T-helper 1 cell (primary cell): ENCODE measurements around the gene INHBE.
"Not testable (repeated sequence)": the region's sequence is repeated elsewhere in the genome, so short reads cannot be mapped to it uniquely, and the experiment has no call there.

Source experiments
- DNase-seq, 5 donors: peaks; one replicate each; pipeline ENCODE4 v3.0.0-alpha.2; 2012 to 2020

Gene INHBE

DNA sequence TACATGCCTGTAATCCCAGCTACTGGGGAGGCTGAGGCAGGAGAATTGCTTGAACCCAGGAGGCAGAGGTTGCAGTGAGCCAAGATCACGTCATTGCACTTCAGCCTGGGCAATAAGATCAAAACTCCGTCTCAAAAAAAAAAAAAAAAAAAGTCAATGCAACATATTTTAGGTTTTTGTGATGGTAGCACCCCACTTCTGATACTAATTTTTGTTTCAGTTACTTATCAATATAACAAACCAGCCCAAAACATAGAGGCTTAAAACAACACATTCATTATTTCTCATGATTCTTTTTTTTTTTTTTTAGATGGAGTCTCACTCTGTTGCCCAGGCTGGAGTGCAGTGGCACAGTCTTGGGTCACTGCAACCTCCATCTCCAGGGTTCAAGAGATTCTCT is 13.7 kb upstream of the INHBE start:
- not testable (repeated sequence) for DNase-seq

- no peak for DNase-seq
Observed at GRCh38 chr12:57441846-57442427, 13.2 kb upstream of the INHBE start.

DNA sequence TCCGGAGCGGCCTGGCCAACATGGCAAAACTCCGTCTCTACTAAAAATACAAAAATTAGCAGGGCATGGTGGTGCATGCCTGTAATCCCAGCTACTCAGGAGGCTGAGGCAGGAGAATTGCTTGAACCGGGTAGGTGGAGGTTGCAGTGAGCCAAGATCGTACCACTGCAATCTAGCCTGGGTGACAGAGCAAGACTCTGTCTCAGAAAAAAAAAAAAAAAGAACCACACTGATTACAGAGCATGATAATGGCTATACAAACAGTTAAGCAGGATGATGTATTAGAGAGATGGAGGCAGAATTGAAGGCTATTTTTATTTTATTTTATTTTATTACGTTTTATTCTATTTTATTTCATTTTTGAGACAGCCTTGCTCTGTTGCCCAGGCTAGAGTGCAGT is 10.8 kb upstream of the INHBE start:
- DNase-seq = not testable (repeated sequence)

GRCh38 chr12:57444744-57445143 is 10.4 kb upstream of the INHBE start:
- no peak for DNase-seq

- no peak for DNase-seq
Observed at GRCh38 chr12:57446292-57446960, 8.7 kb upstream of the INHBE start.

DNA sequence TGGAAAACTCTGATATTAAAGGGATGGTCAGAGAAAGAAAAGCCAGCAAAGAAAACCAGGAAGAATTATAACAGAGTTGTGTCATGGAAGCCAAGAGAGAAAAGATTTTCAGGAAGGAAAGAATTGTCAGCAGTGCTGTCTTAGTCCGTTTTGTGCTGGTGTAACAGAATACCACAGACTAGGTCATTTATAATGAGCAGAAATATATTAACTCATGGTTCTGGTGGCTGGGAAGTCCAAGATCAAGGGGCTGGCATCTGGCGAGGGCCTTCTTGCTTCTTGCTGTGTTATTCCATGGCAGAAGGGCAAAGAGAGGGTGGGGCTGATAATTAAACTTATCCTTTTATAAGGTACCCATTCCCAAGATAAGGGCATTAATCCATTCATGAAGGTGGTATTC is 6.4 kb upstream of the INHBE start:
- no peak for DNase-seq

- no peak for DNase-seq
Observed at GRCh38 chr12:57449375-57449774, 5.7 kb upstream of the INHBE start.

- no peak for DNase-seq
Observed at GRCh38 chr12:57450057-57450456, 5.0 kb upstream of the INHBE start.

GRCh38 chr12:57451233-57451778 is 3.8 kb upstream of the INHBE start:
- DNase-seq = no peak

DNA sequence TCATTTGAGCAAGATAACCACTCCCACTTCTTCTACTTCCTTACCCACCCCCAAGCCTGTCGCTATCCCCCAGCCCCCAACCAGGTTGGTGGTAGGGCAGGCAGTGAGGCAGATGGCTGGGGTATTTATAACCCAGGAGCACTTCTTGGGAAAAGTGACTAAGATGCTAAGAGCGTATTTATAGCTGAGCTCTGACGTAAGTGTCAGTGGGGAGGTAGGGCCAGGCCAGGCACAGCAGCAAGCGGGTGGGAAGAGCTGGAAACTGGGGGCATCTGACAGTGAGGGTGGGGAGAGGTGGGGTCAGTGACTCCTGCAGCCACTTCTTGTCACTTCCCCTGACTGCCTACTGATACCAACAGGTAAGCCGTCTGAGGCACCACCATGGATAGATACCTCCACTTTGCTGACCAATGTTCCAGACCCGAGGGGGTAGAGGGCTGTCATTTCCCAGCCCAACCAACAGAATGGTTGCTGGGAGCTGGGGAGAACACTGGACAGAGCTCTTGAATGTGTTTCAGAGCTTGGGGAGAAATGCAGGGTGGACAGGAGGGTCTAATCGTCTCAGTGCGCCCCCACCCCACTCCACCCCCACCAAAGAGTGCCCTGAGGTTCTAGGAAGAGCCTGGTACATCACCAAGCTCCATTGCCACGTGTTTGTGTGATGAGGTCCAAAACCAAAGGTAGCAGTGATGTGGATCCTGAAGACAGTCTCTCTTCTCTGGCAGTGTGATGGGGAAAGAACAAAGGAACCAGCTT is 2.7 kb upstream of the INHBE start:
- no peak for DNase-seq

GRCh38 chr12:57452937-57453509 is 2.1 kb upstream of the INHBE start:
- DNase-seq = peak in 3 of 5 donors; percentile 15 to 48 (median 42)

- DNase-seq = no peak
Observed at GRCh38 chr12:57454213-57454565, 918 bp upstream of the INHBE start.

DNA sequence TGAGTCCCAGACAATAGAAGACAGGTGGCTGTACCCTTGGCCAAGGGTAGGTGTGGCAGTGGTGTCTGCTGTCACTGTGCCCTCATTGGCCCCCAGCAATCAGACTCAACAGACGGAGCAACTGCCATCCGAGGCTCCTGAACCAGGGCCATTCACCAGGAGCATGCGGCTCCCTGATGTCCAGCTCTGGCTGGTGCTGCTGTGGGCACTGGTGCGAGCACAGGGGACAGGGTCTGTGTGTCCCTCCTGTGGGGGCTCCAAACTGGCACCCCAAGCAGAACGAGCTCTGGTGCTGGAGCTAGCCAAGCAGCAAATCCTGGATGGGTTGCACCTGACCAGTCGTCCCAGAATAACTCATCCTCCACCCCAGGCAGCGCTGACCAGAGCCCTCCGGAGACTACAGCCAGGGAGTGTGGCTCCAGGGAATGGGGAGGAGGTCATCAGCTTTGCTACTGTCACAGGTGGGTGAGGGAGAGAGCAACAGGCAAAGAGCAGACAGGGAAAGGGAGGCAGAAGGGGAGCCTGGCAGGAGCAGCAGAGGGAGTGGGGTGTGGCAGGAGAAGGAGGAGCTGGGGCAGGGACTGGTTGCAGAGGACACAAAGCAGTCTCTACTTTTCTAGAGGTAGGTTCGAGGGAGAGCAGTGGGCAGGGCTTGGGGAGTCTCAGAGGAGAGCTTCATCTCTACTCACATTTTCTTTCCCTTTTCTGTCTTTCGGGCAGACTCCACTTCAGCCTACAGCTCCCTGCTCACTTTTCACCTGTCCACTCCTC is 452 bp downstream of the INHBE start:
- no peak for DNase-seq

DNA sequence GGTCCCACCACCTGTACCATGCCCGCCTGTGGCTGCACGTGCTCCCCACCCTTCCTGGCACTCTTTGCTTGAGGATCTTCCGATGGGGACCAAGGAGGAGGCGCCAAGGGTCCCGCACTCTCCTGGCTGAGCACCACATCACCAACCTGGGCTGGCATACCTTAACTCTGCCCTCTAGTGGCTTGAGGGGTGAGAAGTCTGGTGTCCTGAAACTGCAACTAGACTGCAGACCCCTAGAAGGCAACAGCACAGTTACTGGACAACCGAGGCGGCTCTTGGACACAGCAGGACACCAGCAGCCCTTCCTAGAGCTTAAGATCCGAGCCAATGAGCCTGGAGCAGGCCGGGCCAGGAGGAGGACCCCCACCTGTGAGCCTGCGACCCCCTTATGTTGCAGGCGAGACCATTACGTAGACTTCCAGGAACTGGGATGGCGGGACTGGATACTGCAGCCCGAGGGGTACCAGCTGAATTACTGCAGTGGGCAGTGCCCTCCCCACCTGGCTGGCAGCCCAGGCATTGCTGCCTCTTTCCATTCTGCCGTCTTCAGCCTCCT is 1.1 kb downstream of the INHBE start:
- DNase-seq = peak in 2 of 5 donors; percentile 33 to 66

DNA sequence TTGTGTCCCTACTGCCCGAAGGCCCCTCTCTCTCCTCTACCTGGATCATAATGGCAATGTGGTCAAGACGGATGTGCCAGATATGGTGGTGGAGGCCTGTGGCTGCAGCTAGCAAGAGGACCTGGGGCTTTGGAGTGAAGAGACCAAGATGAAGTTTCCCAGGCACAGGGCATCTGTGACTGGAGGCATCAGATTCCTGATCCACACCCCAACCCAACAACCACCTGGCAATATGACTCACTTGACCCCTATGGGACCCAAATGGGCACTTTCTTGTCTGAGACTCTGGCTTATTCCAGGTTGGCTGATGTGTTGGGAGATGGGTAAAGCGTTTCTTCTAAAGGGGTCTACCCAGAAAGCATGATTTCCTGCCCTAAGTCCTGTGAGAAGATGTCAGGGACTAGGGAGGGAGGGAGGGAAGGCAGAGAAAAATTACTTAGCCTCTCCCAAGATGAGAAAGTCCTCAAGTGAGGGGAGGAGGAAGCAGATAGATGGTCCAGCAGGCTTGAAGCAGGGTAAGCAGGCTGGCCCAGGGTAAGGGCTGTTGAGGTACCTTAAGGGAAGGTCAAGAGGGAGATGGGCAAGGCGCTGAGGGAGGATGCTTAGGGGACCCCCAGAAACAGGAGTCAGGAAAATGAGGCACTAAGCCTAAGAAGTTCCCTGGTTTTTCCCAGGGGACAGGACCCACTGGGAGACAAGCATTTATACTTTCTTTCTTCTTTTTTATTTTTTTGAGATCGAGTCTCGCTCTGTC is 1.8 kb downstream of the INHBE start:
- no peak for DNase-seq

GRCh38 chr12:57458665-57459054 is 3.6 kb downstream of the INHBE start:
- no peak for DNase-seq

DNA sequence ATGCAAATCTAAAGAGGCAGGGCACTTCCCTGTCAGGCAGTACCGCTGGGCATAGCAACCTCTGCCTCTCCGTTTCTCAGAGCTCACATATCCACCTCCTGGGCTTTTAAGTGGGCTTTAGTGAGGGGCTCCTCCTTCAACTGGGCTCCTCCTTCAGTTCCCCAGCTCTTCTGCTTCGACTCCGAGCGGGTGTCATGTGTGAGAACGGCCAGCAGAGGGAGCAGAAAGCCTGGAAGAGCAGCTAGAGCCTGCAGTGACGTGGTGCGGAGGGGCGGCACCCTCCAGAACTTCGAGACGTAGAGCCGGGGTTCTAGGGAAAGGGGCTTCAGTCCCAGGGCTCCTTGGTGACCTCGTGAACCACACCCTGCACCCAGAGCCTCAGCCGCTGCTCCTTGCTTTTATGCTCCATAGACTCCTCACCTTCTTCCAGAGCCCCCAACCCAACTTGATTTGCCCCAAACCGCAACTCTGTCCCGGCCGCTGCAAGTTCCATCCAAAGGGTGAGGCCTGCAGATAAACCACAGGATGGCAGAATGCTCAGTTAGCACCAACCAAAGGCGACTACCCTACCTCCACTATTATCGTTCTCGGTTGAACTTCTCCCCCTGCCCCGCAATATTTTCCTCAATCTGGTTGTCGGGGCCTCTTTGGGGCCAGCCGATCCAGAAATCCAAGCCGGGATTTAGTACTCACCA is 4.1 kb downstream of the INHBE start:
- peak; percentile 71 to 95 (median 85) for DNase-seq

- DNase-seq = no peak
Observed at GRCh38 chr12:57459750-57460467, 4.8 kb downstream of the INHBE start, which contains the start of gene GLI1. GLI1 (plus strand) TSS chr12:57459785; CDS start chr12:57463692, 3,907 bp downstream.

- DNase-seq = no peak
Observed at GRCh38 chr12:57460468-57460784, 5.3 kb downstream of the INHBE start.

- DNase-seq = no peak
Observed at GRCh38 chr12:57460841-57461275, 5.8 kb downstream of the INHBE start.
